HCT116 (cell line): ENCODE data around the gene GIMAP8. TPM values are rescaled to one million over a fixed set of nuclear protein-coding genes. Genes with fewer than 3 reads are reported as not detected.

ENCODE experiments used
- ATAC-seq: fragments of 200-7000 bp; cut with Tn5 transposase; 2 replicates; pipeline ENCODE4 v1.9.1; 2020; ENCODE audit warnings: mild to moderate bottlenecking, moderate library complexity
- BruUV-seq: library from RNA; stranded (reverse); fragments of 400-500 nt; replicated peaks from 2 replicates; lab custom pipeline; 2021; lab: Mats Ljungman, UMichigan
- CTCF ChIA-PET: fragments of 300-600 bp; sonication (Branson Sonifier 250); formaldehyde crosslinking; loops from one replicate; lab custom pipeline; 2021; ENCODE audit warnings: antibody characterized with exemption; lab: Charles Lee
- POLR2A ChIA-PET: fragments of 300-600, 350-600 bp; sonication (Branson Sonifier 250); formaldehyde crosslinking; loops from one replicate; lab custom pipeline; 2021; ENCODE audit warnings: antibody characterized with exemption; lab: Charles Lee
- RAD21 ChIA-PET, 2 experiments: fragments of 300-600 bp; sonication (Branson Sonifier 250); formaldehyde crosslinking; loops; one replicate each; lab custom pipeline; 2023; ENCODE audit warnings: low total read pairs in 2 of 2; ENCODE audit not compliant: uncharacterized antibody in 2 of 2, unreplicated experiment in 2 of 2, low non-redundant PET in 1 of 2; lab: Charles Lee
- DNase-seq: peaks from one replicate; pipeline ENCODE4 v3.0.0-alpha.2; 2010; ENCODE audit warnings: low read depth, low spot score
- H2AFZ ChIP-seq: fragments of 200-600 bp; shearing (Covaris generic), sonication (generic); 2 replicates; pipeline ENCODE4 v1.6.1; 2017; ENCODE audit warnings: low read depth, mixed run types, mixed read lengths, antibody characterized with exemption, low read length; ENCODE audit not compliant: poor library complexity, severe bottlenecking
- H3K27ac ChIP-seq: 2 replicates; pipeline ENCODE4 v1.5.1; 2012; ENCODE audit warnings: low read depth, low read length
- H3K27me3 ChIP-seq: fragments of 200-600 bp; sonication (generic); 2 replicates; pipeline ENCODE4 v1.6.1; 2016; ENCODE audit warnings: mixed run types, low read length, mixed read lengths; ENCODE audit not compliant: insufficient read depth
- H3K36me3 ChIP-seq, 2 experiments: fragments of 200-500 bp in 1 of 2; fragments of 200-600 bp in 1 of 2; sonication (Bioruptor generic) in 1 of 2; sonication (generic) in 1 of 2; 2 replicates each; pipeline versions ENCODE4 v1.5.1 to v1.6.1; 2014 to 2016; ENCODE audit warnings: low read length in 2 of 2, inconsistent platforms in 1 of 2, mixed read lengths in 1 of 2, mixed run types in 1 of 2; ENCODE audit not compliant: insufficient read depth in 2 of 2, control insufficient read depth in 1 of 2
- H3K4me1 ChIP-seq, 2 experiments: fragments of 200-600 bp in 1 of 2; sonication (generic) in 1 of 2; 2 replicates each; pipeline versions ENCODE4 v1.5.1 to v1.6.1; 2012 to 2017; ENCODE audit warnings: low read length in 2 of 2, inconsistent platforms in 1 of 2, mild to moderate bottlenecking in 1 of 2, mixed read lengths in 1 of 2, mixed run types in 1 of 2, moderate library complexity in 1 of 2; ENCODE audit not compliant: insufficient read depth in 2 of 2, control insufficient read depth in 1 of 2
- H3K4me2 ChIP-seq: fragments of 200-600 bp; sonication (generic); 2 replicates; pipeline ENCODE4 v1.6.1; 2017; ENCODE audit warnings: mixed run types, low read length, mixed read lengths
- H3K4me3 ChIP-seq, 2 experiments: fragments of 200-600 bp in 1 of 2; sonication (generic) in 1 of 2; replicated peaks in 1 of 2; 2 replicates each; pipeline ENCODE4 v1.5.1; 2011 to 2016; ENCODE audit warnings: low read length in 2 of 2, control low read depth in 1 of 2, low read depth in 1 of 2, mild to moderate bottlenecking in 1 of 2, mixed read lengths in 1 of 2, mixed run types in 1 of 2
- H3K79me2 ChIP-seq: fragments of 200-600 bp; sonication (generic); 2 replicates; pipeline ENCODE4 v1.6.1; 2017; ENCODE audit warnings: mild to moderate bottlenecking, mixed run types, low read length, moderate library complexity, mixed read lengths; ENCODE audit not compliant: insufficient read depth
- H3K9ac ChIP-seq: fragments of 200-600 bp; sonication (generic); 2 replicates; pipeline ENCODE4 v1.6.1; 2016; ENCODE audit warnings: low read length, mixed read lengths
- H3K9me2 ChIP-seq: fragments of 200-600 bp; sonication (generic), shearing (Covaris generic); 2 replicates; pipeline ENCODE4 v1.6.1; 2017; ENCODE audit warnings: mixed run types, mild to moderate bottlenecking, moderate library complexity; ENCODE audit not compliant: insufficient read depth
- H3K9me3 ChIP-seq, 2 experiments: fragments of 200-500 bp in 1 of 2; fragments of 200-600 bp in 1 of 2; sonication (Bioruptor generic) in 1 of 2; sonication (generic) in 1 of 2; 2 replicates each; pipeline ENCODE4 v1.6.1; 2014 to 2017; ENCODE audit warnings: low read length in 2 of 2, mixed read lengths in 2 of 2, inconsistent platforms in 1 of 2, low read depth in 1 of 2, mild to moderate bottlenecking in 1 of 2, mixed run types in 1 of 2, moderate library complexity in 1 of 2; ENCODE audit not compliant: control insufficient read depth in 1 of 2, insufficient read depth in 1 of 2
- H4K20me1 ChIP-seq: fragments of 200-600 bp; sonication (generic), shearing (Covaris generic); 2 replicates; pipeline ENCODE4 v1.6.1; 2017; ENCODE audit warnings: mixed run types, mild to moderate bottlenecking, moderate library complexity; ENCODE audit not compliant: insufficient read depth
- CEBPB ChIP-seq: IDR thresholded peaks from 2 replicates; pipeline ENCODE4 v1.6.1; 2012; ENCODE audit warnings: low read depth
- EGR1 ChIP-seq: IDR thresholded peaks from 2 replicates; pipeline ENCODE4 v1.6.1; 2012; ENCODE audit warnings: low read depth
- JUND ChIP-seq: IDR thresholded peaks from 2 replicates; pipeline ENCODE4 v1.6.1; 2012
- POLR2A ChIP-seq: IDR thresholded peaks from 2 replicates; pipeline ENCODE4 v1.7.0; 2011; ENCODE audit warnings: borderline replicate concordance; ENCODE audit not compliant: insufficient read depth, insufficient read length; ENCODE audit errors: extremely low read depth
- RAD21 ChIP-seq: IDR thresholded peaks from 2 replicates; pipeline ENCODE4 v1.6.1; 2012; ENCODE audit warnings: low read depth, mild to moderate bottlenecking
- SP1 ChIP-seq: IDR thresholded peaks from 2 replicates; pipeline ENCODE4 v1.6.1; 2012; ENCODE audit warnings: low read depth
- SRF ChIP-seq: IDR thresholded peaks from 2 replicates; pipeline ENCODE4 v1.6.1; 2012; ENCODE audit warnings: low read depth
- YY1 ChIP-seq: IDR thresholded peaks from 2 replicates; pipeline ENCODE4 v1.6.1; 2011; ENCODE audit warnings: low read length, low read depth, moderate library complexity, mild to moderate bottlenecking; ENCODE audit not compliant: insufficient replicate concordance; ENCODE audit errors: extremely low read depth
- ZFX ChIP-seq: fragments of 450-650 bp; IDR thresholded peaks from 2 replicates; pipeline ENCODE4 v1.6.1; 2017
- intact Hi-C: fragments of 100-400 bp; cut with micrococcal nuclease; formaldehyde crosslinking; loops from 2 replicates; pipeline ENCODE4 v1.10.0; 2022
- total RNA-seq: library from RNA; stranded (reverse); gene quantifications from one replicate; pipeline ENCODE4 v1.2.1, GENCODE V29; 2021; ENCODE audit not compliant: unreplicated experiment

Gene GIMAP8
- total RNA-seq, 1 experiment from 2014 or later = 0.15 TPM

GRCh38 chr7:150409300-150410030 is 41.0 kb upstream of the GIMAP8 start:
- Histone ChIP-seq H3K27me3 (no peaks in the 10 kb centered on the region), H3K36me3 (no peaks in the 10 kb centered on the region), H3K27ac (no peak overlapping the region), H4K20me1 (no peaks in the 10 kb centered on the region), H3K79me2 (no peaks in the 10 kb centered on the region), H3K4me2 (no peak overlapping the region), H3K4me1 (peaks cover 5 to 29% of the 10 kb centered on the region in 2 experiments; a peak in 3 of 4 replicates), H2AFZ (no peak overlapping the region), H3K9me3 (no peaks in the 10 kb centered on the region), H3K4me3 (no peak overlapping the region), H3K9me2 (no peaks in the 10 kb centered on the region), H3K9ac (no peak overlapping the region)
- CTCF ChIA-PET = no interaction called here
- POLR2A ChIA-PET = interaction anchor here (0.8 kb wide), 1 partner anchor 41 kb away, joined by 5 read pairs; no protein-coding TSS in a partner anchor
- no peak for ATAC-seq
- BruUV-seq = no TSS peak
- intact Hi-C loops = no loop called here
- RAD21 ChIA-PET = no interaction called here
- no peak for TF ChIP-seq SRF
- TF ChIP-seq EGR1 = no peak
- no peak for TF ChIP-seq CEBPB
- TF ChIP-seq POLR2A = no peak
- no peak for TF ChIP-seq SP1
- TF ChIP-seq ZFX = no peak
- no peak for TF ChIP-seq RAD21
- TF ChIP-seq JUND = no peak
- DNase-seq = no peak

DNA sequence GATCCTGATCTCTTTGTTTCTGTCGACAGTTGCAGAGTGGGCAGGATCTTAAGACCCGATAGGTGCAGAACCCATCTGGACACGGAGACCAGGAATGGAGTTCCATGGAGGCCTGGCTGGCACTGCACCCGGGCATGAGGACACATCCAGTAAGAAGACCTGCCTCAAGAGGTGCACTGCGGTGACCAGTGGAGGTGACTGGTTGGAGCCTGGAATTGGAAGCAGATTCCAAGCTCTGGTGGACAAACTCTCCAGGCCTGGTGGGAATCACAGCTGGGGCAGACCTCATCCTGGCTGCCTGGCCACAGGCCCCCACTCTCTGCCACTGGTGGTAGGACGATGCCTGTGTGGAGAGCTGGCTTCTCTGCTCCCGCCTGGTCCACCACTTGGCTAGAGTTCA is 40.3 kb upstream of the GIMAP8 start:
- H3K4me1 ChIP-seq = peaks cover 4 to 26% of the 10 kb centered on the region in 2 experiments; a peak in 2 of 4 replicates
- H3K9ac ChIP-seq = no peak overlapping the region
- ChIA-PET CTCF (no interaction called here), POLR2A (no interaction called here), RAD21 (no interaction called here)
- no TSS peak for BruUV-seq
- no peaks in the 10 kb centered on the region for H3K9me2 ChIP-seq
- no peak for DNase-seq
- no peak overlapping the region for H3K4me2 ChIP-seq
- no peak overlapping the region for H3K4me3 ChIP-seq
- no peaks in the 10 kb centered on the region for H4K20me1 ChIP-seq
- ATAC-seq = no peak
- no peaks in the 10 kb centered on the region for H3K27me3 ChIP-seq
- no peaks in the 10 kb centered on the region for H3K9me3 ChIP-seq
- H3K27ac ChIP-seq = no peak overlapping the region
- intact Hi-C loops = no loop called here
- TF ChIP-seq YY1 = no peak
- H3K36me3 ChIP-seq = no peaks in the 10 kb centered on the region
- H3K79me2 ChIP-seq = no peaks in the 10 kb centered on the region
- no peak overlapping the region for H2AFZ ChIP-seq
